DND-41 (cell line): ENCODE results near the gene ETV5.

ENCODE experiments used
- ATAC-seq: fragments of 200-7000 bp; cut with Tn5 transposase; 3 replicates; pipeline ENCODE4 v1.9.1; 2021; ENCODE audit warnings: low read depth; ENCODE audit not compliant: insufficient read depth
- DNase-seq: peaks from one replicate; pipeline ENCODE4 v3.0.0-alpha.2; 2020
- H2AFZ ChIP-seq: 2 replicates; pipeline ENCODE4 v1.6.0; 2012; ENCODE audit warnings: low read depth, low read length
- H3K27ac ChIP-seq: 2 replicates; pipeline ENCODE4 v1.5.1; 2012; ENCODE audit warnings: low read length, inconsistent platforms
- H3K27me3 ChIP-seq: fragments of 200-600 bp; sonication (generic); 2 replicates; pipeline ENCODE4 v1.6.0; 2012; ENCODE audit warnings: low read length, mild to moderate bottlenecking, inconsistent platforms; ENCODE audit not compliant: insufficient read depth, poor library complexity
- H3K36me3 ChIP-seq: 2 replicates; pipeline ENCODE4 v1.5.1; 2012; ENCODE audit warnings: low read length, inconsistent platforms; ENCODE audit not compliant: insufficient read depth
- H3K4me1 ChIP-seq: 2 replicates; pipeline ENCODE4 v1.5.1; 2012; ENCODE audit warnings: mild to moderate bottlenecking, low read length; ENCODE audit not compliant: insufficient read depth
- H3K4me2 ChIP-seq: 2 replicates; pipeline ENCODE4 v1.6.0; 2012; ENCODE audit warnings: mild to moderate bottlenecking, moderate library complexity, low read length, inconsistent platforms; ENCODE audit not compliant: insufficient read depth
- H3K4me3 ChIP-seq, 2 experiments: fragments of 200-600 bp in 1 of 2; shearing (Covaris generic) in 1 of 2; 2 replicates each; pipeline ENCODE4 v1.5.1; 2012 to 2016; ENCODE audit warnings: inconsistent platforms in 2 of 2, low read length in 2 of 2, mild to moderate bottlenecking in 2 of 2, low read depth in 1 of 2, moderate library complexity in 1 of 2
- H3K79me2 ChIP-seq: 2 replicates; pipeline ENCODE4 v1.6.0; 2012; ENCODE audit warnings: low read length, inconsistent platforms; ENCODE audit not compliant: insufficient read depth
- H3K9ac ChIP-seq: 2 replicates; pipeline ENCODE4 v1.6.0; 2012; ENCODE audit warnings: low read depth, mild to moderate bottlenecking, inconsistent platforms, low read length, moderate library complexity
- H3K9me3 ChIP-seq: 2 replicates; pipeline ENCODE4 v1.5.1; 2012; ENCODE audit warnings: low read length, moderate library complexity, mild to moderate bottlenecking, inconsistent platforms; ENCODE audit not compliant: insufficient read depth, severe bottlenecking
- H4K20me1 ChIP-seq: 2 replicates; pipeline ENCODE4 v1.6.0; 2012; ENCODE audit warnings: low read length; ENCODE audit not compliant: insufficient read depth
- EZH2 ChIP-seq: IDR thresholded peaks from 3 replicates; pipeline ENCODE4 v1.6.1; 2012; ENCODE audit warnings: borderline replicate concordance, low read depth, mild to moderate bottlenecking, moderate library complexity, low read length, inconsistent platforms; ENCODE audit not compliant: severe bottlenecking
- TF ChIP-seq, protein P1 (sequence below): IDR thresholded peaks from 2 replicates; pipeline ENCODE4 v1.5.1; 2012; ENCODE audit warnings: borderline replicate concordance, low read length, moderate library complexity, mild to moderate bottlenecking; ENCODE audit not compliant: poor library complexity, severe bottlenecking; ENCODE audit errors: extremely low read depth

The ETV5 gene

DNA sequence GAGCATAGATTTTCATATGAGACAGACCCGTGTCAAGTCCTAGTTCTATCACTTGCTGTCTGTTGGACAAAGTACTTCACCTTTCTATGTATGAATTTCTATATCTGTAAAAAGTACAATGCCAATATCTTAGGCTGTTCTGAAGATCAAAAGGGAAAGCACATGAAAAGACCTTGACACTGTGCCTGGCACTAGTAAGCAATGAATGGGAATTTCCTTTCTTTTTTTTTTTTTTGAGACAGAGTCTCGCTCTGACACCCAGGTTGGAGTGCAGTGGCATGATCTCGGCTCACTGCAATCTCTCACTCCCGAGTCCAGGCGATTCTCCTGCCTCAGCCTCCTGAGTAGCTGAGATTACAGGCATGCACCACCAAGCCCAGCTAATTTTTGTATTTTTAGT is 35.4 kb upstream of the ETV5 start:
- Histone ChIP-seq H3K4me3 (no peak overlapping the region), H3K9me3 (no peaks in the 10 kb centered on the region), H3K27me3 (peaks cover 14% of the 10 kb centered on the region), H3K4me1 (peaks cover 16% of the 10 kb centered on the region), H3K27ac (no peak overlapping the region), H3K79me2 (no peaks in the 10 kb centered on the region), H4K20me1 (no peaks in the 10 kb centered on the region), H2AFZ (no peak overlapping the region), H3K4me2 (no peak overlapping the region), H3K9ac (no peak overlapping the region), H3K36me3 (no peaks in the 10 kb centered on the region)
- ATAC-seq (no peak), DNase-seq (no peak)
- no peak for TF ChIP-seq EZH2
- TF ChIP-seq, protein P1, sequence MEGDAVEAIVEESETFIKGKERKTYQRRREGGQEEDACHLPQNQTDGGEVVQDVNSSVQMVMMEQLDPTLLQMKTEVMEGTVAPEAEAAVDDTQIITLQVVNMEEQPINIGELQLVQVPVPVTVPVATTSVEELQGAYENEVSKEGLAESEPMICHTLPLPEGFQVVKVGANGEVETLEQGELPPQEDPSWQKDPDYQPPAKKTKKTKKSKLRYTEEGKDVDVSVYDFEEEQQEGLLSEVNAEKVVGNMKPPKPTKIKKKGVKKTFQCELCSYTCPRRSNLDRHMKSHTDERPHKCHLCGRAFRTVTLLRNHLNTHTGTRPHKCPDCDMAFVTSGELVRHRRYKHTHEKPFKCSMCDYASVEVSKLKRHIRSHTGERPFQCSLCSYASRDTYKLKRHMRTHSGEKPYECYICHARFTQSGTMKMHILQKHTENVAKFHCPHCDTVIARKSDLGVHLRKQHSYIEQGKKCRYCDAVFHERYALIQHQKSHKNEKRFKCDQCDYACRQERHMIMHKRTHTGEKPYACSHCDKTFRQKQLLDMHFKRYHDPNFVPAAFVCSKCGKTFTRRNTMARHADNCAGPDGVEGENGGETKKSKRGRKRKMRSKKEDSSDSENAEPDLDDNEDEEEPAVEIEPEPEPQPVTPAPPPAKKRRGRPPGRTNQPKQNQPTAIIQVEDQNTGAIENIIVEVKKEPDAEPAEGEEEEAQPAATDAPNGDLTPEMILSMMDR, result no peak

DNA sequence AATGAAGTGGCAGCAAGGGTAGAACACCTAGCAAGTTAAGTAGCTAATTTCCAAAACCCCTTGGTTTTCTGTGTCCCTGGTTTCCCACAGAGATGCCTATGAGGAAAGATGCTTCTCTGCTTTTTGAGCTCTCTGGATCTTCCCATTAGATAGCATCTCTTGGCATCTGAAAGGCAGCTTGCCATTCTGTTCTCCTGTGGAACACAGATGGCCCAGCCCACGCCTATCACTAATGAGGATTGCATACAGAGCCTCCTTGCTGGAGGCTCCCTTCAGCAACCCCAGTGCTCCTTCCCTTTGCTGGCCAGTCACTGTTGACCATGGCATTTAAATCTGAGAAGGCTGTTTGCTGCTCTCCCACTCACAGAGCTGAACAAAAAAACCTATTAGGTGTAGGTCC is 34.4 kb upstream of the ETV5 start:
- no peak for DNase-seq
- no peak overlapping the region for H3K4me3 ChIP-seq
- no peaks in the 10 kb centered on the region for H4K20me1 ChIP-seq
- H3K9me3 ChIP-seq, result no peaks in the 10 kb centered on the region
- H2AFZ ChIP-seq, result no peak overlapping the region
- no peak for TF ChIP-seq EZH2
- TF ChIP-seq, protein P1, result no peak
- no peaks in the 10 kb centered on the region for H3K36me3 ChIP-seq
- H3K79me2 ChIP-seq, result no peaks in the 10 kb centered on the region
- H3K4me1 ChIP-seq, result peaks cover 16% of the 10 kb centered on the region
- H3K27me3 ChIP-seq, result peaks cover 16% of the 10 kb centered on the region
- no peak overlapping the region for H3K27ac ChIP-seq
- no peak overlapping the region for H3K4me2 ChIP-seq
- ATAC-seq, result no peak
- H3K9ac ChIP-seq, result no peak overlapping the region

DNA sequence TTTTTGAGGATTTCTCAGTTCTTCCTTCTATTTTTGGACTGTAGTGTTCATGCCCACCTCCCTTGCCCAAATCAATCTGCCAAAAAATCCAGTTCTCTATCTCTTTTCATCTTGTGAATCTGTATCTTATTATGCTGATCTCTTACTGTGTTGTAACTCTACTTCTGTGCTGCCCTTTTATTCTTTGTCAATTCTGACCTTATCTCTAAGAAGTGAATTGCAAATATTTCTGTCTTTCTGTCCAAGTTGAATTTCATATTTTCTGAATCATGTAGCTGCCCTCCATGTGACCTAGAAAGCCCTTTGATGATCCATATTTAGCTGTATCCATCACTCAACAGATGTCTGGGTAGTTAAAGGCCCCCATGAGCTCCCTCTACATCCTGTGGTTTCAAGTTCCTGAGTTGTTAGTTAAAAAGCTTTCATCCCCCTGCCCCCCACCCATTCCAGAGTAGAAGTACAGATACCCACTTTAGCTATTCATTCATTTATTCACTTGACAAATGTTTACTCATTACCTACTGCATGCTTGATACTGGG is 33.6 kb upstream of the ETV5 start:
- H3K9ac ChIP-seq, result no peak overlapping the region
- ATAC-seq (peak; percentile 98), DNase-seq (peak; percentile 60)
- H4K20me1 ChIP-seq, result no peaks in the 10 kb centered on the region
- H3K4me1 ChIP-seq, result peaks cover 16% of the 10 kb centered on the region
- peaks cover 19% of the 10 kb centered on the region for H3K27me3 ChIP-seq
- no peaks in the 10 kb centered on the region for H3K9me3 ChIP-seq
- no peak overlapping the region for H3K27ac ChIP-seq
- no peaks in the 10 kb centered on the region for H3K36me3 ChIP-seq
- H2AFZ ChIP-seq, result no peak overlapping the region
- no peaks in the 10 kb centered on the region for H3K79me2 ChIP-seq
- TF ChIP-seq, protein P1, result no peak
- TF ChIP-seq EZH2, result no peak
- no peak overlapping the region for H3K4me2 ChIP-seq
- H3K4me3 ChIP-seq, result no peak overlapping the region

DNA sequence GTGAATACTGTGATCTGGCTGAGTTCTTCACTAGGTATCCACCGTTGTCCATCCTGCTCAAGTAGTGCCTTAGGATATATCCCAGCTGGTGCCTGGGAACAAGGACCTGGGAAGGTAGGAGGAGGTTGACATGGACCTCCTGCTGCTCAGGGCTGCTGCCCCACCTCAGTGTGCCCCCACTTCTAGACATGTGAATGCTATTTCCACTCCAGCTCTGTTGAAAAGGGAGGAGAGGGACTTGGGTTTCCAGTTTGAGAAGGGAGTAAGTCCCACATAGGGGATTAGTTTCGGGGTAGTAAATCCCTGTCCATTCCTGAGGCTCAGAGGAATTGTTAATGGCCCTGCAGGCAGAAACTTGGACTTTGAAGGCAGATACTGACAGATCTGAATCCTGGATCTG is 32.9 kb upstream of the ETV5 start:
- ATAC-seq, result no peak
- peaks cover 16% of the 10 kb centered on the region for H3K4me1 ChIP-seq
- no peak overlapping the region for H3K4me2 ChIP-seq
- TF ChIP-seq, protein P1, result no peak
- no peak for TF ChIP-seq EZH2
- peaks cover 15% of the 10 kb centered on the region for H3K27me3 ChIP-seq
- H3K9ac ChIP-seq, result no peak overlapping the region
- DNase-seq, result no peak
- no peaks in the 10 kb centered on the region for H4K20me1 ChIP-seq
- no peak overlapping the region for H3K4me3 ChIP-seq
- H3K27ac ChIP-seq, result no peak overlapping the region
- no peaks in the 10 kb centered on the region for H3K79me2 ChIP-seq
- no peaks in the 10 kb centered on the region for H3K9me3 ChIP-seq
- no peak overlapping the region for H2AFZ ChIP-seq
- no peaks in the 10 kb centered on the region for H3K36me3 ChIP-seq
